Stimulated activated CD4-positive, alpha-beta T cell treated with anti-CD3 and anti-CD28 coated beads, Interleukin-4, amount 100 ng/mL, for 1 hour (primary cell): ENCODE measurements around the gene PRKCG.
"Not testable (repeated sequence)": the region's sequence is repeated elsewhere in the genome, so short reads cannot be mapped to it uniquely, and the experiment has no call there.

Source experiments
- DNase-seq: peaks from one replicate; pipeline ENCODE4 v3.0.0-alpha.2; 2020

PRKCG gene

DNA sequence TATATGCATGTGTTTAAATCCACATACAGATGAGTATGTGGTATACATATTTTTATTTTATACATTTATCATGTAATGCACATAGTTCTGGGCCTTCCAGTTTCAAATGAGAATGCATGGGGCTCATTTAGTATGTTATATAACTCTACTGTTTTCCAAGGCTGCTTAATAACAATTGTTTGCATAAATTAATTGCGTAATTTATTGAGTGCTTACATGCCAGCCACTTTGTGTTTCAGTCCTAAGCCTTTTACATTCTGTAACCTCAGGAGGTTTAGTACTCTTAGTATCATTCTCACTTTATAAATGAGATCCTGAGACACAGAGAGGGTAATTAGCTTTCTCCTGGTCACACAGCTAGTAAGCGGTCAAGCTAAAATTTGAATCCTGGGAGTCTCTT, 64.0 kb downstream of the PRKCG start:
- no peak for DNase-seq

DNA sequence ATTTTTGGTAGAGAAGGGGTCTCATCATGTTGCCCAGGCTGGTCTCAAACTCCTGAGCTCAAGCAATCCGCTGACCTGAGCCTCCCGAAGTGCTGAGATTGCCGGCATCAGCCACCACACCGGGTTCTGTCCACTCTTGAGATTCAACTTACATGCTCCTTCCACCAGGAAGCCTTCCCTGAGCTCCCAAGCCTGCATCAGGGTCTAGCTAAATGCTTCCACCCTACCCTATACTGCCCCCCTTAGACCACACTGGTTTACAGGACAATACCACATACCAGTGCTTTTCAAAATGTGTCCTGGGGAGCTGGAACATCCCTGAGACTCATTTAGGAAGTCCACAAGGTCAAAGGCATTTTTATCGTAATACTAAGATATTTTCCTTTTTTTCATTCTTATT, 65.6 kb downstream of the PRKCG start:
- DNase-seq, result no peak

DNA sequence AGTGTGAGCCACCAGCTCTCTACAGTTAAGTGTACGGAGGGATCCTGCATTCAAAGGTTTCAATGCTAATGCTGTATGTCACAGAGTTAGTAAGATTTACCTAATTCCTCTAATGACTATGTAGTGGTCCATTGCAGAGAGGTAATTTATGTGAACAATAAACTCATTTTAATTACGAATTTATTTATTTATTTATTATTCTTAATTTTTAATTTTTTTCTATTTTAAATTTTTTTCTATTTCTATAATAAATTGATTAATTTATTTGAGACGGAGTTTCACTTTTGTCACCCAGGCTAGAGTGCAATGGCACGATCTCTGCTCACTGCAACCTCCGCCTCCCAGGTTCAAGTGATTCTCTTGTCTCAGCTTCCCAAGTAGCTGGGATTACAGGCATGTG, 66.6 kb downstream of the PRKCG start:
- not testable (repeated sequence) for DNase-seq

DNA sequence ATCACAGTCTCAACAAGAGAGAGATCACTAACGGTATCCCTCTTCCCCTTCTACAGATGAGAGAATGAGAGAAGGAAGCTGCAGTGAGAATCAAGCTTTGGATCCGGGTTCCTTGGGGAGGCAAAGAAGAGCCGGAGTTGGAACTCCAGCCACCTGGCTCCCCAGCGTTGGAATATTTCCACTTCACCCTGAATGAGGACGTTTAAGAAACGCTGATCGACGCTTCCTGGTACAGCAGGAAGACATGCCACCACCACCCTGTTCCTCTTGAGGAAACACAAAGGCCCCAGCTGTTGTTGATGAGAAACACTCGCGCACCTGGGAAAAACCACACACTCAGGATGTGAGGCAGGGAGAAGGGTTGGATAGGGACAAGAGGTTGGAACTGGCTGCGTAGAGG, 69.4 kb downstream of the PRKCG start:
- no peak for DNase-seq

DNA sequence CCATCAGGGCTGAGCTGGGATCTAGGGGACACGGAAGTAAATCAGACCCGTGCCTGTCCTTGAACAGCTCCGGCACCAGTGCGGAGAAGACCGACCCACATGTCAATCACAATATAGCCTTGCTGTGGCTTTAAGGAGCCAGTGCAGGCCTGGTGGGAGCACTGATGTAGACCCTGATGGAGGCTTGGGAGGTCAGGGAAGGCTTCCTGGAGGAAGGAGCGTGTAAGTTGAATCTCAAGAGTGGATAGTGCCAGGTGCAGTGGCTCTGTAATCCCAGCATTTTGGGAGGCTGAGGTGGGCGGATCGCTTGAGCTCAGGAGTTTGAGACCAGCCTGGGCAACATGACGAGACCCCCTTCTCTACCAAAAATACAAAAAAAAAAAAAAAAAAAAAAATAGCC, 70.0 kb downstream of the PRKCG start:
- DNase-seq, result no peak

DNA sequence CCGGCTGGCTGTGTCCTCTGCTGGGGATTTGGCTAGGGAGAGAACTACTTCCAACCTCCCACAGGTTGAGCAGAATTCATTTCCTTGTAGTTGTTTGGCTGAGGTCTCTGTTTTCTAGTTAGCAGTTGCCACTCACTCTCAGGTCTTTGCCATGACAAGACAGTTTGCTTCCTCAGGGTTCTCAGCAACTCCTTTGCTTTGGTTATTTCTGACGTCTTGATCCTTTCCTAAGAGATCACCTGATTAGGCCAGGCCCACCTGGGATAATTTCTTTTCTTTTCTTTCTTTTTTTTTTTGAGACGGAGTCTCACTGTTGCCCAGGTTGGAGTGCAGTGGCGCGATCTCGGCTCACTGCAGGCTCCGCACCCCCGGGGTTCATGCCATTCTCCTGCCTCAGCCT, 71.4 kb downstream of the PRKCG start:
- no peak for DNase-seq
